Spleen (tissue), 11 donors: Measurements from ENCODE around the gene RGS5. TPM values are rescaled to one million over a fixed set of nuclear protein-coding genes. Genes with fewer than 3 reads are reported as not detected.

Experiments
- DNase-seq: peaks from one replicate; pipeline ENCODE4 v3.0.0-alpha.2; 2020
- H3K27ac ChIP-seq, 8 donors: fragments of 200-600 bp; sonication (generic) in 7 of 8; 1 replicate in 4 of 8; 2 replicates in 4 of 8; pipeline versions ENCODE4 v1.5.0 to v1.8.0; 2016 to 2021; ENCODE audit warnings: inconsistent platforms in 4 of 8, mild to moderate bottlenecking in 4 of 8, moderate library complexity in 1 of 8
- H3K27me3 ChIP-seq, 7 donors: fragments of 200-600 bp; sonication (generic) in 6 of 7; replicated peaks in 1 of 7; 1 replicate in 4 of 7; 2 replicates in 3 of 7; pipeline versions ENCODE4 v1.5.0 to v1.8.0; 2016 to 2021; ENCODE audit warnings: inconsistent platforms in 3 of 7, mild to moderate bottlenecking in 1 of 7
- H3K36me3 ChIP-seq, 6 donors: fragments of 200-600 bp; sonication (generic) in 5 of 6; 1 replicate in 4 of 6; 2 replicates in 2 of 6; pipeline versions ENCODE4 v1.5.0 to v1.8.0; 2016 to 2021; ENCODE audit warnings: inconsistent platforms in 2 of 6
- H3K4me1 ChIP-seq, 6 donors: fragments of 200-600 bp; sonication (generic) in 5 of 6; 1 replicate in 3 of 6; 2 replicates in 3 of 6; pipeline versions ENCODE4 v1.5.0 to v1.8.0; 2016 to 2021; ENCODE audit warnings: inconsistent platforms in 3 of 6
- H3K4me3 ChIP-seq, 8 donors: fragments of 200-600 bp; sonication (generic) in 7 of 8; 1 replicate in 4 of 8; 2 replicates in 4 of 8; pipeline versions ENCODE4 v1.5.0 to v1.8.0; 2016 to 2021; ENCODE audit warnings: inconsistent platforms in 4 of 8, mild to moderate bottlenecking in 4 of 8, moderate library complexity in 2 of 8
- H3K9me3 ChIP-seq, 8 donors: fragments of 200-600 bp; sonication (generic) in 7 of 8; 1 replicate in 4 of 8; 2 replicates in 4 of 8; pipeline versions ENCODE4 v1.5.0 to v1.8.0; 2016 to 2021; ENCODE audit warnings: inconsistent platforms in 4 of 8
- POLR2A ChIP-seq, 3 donors: fragments of 450-650 bp; IDR thresholded peaks; one replicate each; pipeline ENCODE4 v1.5.1; 2017; ENCODE audit warnings: antibody characterized with exemption in 3 of 3, mild to moderate bottlenecking in 1 of 3
- POLR2AphosphoS5 ChIP-seq, 3 donors: sonication (generic); formaldehyde crosslinking; IDR thresholded peaks; one replicate each; pipeline ENCODE4 v1.5.1; 2017; ENCODE audit warnings: antibody characterized with exemption in 3 of 3
- WGBS, 5 donors: extraction: QIAGEN DNeasy Blood & Tissue Kit in 3 of 5; methylation state at CpG; one replicate each; pipeline versions ENCODE4 v1.1.5 to v1.1.7; 2013 to 2018; 5-methylcytosine and 5-hydroxymethylcytosine counted together
- intact Hi-C: fragments of 100-400 bp; cut with DNase I; formaldehyde crosslinking; loops from one replicate; pipeline ENCODE4 v1.15.0; 2023; ENCODE audit warnings: low total_unique reads
- polyA plus RNA-seq, 3 donors: library from polyadenylated mRNA; stranded (reverse); fragments of 200-250 nt; gene quantifications; one replicate each; pipeline ENCODE4 v1.2.1, GENCODE V29; 2013
- total RNA-seq, 7 donors: library from RNA; depleted of rRNA in 3 of 7; stranded (reverse); fragments of >200 nt in 3 of 7; fragmentation: NEBNext Ultra II Directional in 4 of 7; extraction: Animal tissue kit (Norgen Biotek cat#: 25700) in 4 of 7; gene quantifications; one replicate each; pipeline versions ENCODE4 v1.1.0 to v1.2.1, GENCODE V29; 2016 to 2021
- TF ChIP-seq, protein P1 (sequence below), 11 experiments: fragments of 200-600 bp in 7 of 11; fragments of 450-650 bp in 4 of 11; sonication (generic) in 4 of 11; IDR thresholded peaks in 8 of 11; conservative IDR thresholded peaks in 3 of 11; 1 replicate in 7 of 11; 2 replicates in 4 of 11; pipeline versions ENCODE4 v1.4.0 to v1.8.0; 2016 to 2021; ENCODE audit warnings: antibody characterized with exemption in 11 of 11, inconsistent platforms in 4 of 11, mild to moderate bottlenecking in 1 of 11
- donor health status: healthy with polysubstance abuse.
- donor health status: DM: no; HTN: no; CAD: no; lungs with moderate emphysema.
- donor health status: DM: no; HTN: no; CAD: no.
- donor health status: Bipolar disorder and iron deficiency.
- donor health status: healthy.
- donor health status: DM: no; HTN: no; CAD: no.
- donor health status: DM: yes; HTN: yes; CAD: no.

The RGS5 gene
- total and polyA plus RNA-seq, 10 donors = 3.1 to 150 (median 22.7) TPM

DNA sequence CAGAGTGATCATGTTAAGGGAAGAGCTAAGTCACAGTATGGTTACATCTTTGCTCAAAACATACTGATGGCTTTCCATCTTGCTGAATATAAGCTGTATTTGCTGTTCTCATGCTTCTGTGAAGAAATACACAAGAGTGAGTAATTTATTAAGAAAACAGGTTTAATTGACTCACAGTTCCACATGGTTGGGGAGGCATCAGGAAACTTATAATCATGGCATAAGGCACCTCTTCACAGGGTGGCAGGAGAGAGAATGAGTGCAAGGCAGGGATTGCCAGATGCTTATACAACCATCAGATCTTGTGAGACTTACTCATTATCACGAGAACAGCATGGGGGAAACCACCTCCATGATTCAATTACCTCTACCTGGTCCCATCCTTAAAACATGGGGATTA lies 24.4 kb upstream of the RGS5 start:
- no peaks in the 10 kb centered on the region for H3K4me1 ChIP-seq
- TF ChIP-seq POLR2A (IDR thresholded peaks at IDR 0.05) (no peak), POLR2AphosphoS5 (IDR thresholded peaks at IDR 0.05) (no peak)
- TF ChIP-seq, protein P1, sequence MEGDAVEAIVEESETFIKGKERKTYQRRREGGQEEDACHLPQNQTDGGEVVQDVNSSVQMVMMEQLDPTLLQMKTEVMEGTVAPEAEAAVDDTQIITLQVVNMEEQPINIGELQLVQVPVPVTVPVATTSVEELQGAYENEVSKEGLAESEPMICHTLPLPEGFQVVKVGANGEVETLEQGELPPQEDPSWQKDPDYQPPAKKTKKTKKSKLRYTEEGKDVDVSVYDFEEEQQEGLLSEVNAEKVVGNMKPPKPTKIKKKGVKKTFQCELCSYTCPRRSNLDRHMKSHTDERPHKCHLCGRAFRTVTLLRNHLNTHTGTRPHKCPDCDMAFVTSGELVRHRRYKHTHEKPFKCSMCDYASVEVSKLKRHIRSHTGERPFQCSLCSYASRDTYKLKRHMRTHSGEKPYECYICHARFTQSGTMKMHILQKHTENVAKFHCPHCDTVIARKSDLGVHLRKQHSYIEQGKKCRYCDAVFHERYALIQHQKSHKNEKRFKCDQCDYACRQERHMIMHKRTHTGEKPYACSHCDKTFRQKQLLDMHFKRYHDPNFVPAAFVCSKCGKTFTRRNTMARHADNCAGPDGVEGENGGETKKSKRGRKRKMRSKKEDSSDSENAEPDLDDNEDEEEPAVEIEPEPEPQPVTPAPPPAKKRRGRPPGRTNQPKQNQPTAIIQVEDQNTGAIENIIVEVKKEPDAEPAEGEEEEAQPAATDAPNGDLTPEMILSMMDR (IDR thresholded peaks at IDR 0.05 in 8 of 11, conservative IDR thresholded peaks at IDR 0.05 in 3 of 11) = no peak
- no peak overlapping the region for H3K27ac ChIP-seq
- no peaks in the 10 kb centered on the region for H3K27me3 ChIP-seq
- H3K36me3 ChIP-seq = no peaks in the 10 kb centered on the region
- H3K9me3 ChIP-seq = peaks cover 0 to 9% (median 3%) of the 10 kb centered on the region in 8 donors
- intact Hi-C loops = no loop called here
- 61 to 93% (median 75%) methylated on average over 1 of the region's 1 CpG for WGBS, 5 donors
- no peak overlapping the region for H3K4me3 ChIP-seq
- no peak for DNase-seq

DNA sequence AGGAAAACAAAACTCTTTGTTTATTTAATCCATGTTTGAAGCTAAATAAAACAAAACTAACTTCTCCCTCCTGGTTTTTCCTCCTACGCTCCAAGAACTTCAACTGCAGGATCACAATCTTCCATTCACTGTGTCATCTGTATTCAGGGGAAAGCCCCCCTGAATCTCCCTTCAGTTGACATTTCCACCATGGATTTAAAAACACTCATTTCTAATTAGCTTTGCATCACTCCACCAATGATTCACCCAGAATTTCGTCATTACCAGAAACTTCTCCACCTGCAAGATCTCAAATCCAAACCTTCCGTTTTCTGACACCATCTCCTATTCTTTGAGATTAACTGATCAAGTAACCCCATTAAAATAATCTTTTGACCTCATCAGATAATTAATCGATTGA lies 10.9 kb upstream of the RGS5 start:
- no peaks in the 10 kb centered on the region for H3K36me3 ChIP-seq
- TF ChIP-seq, protein P1 (IDR thresholded peaks at IDR 0.05 in 8 of 11, conservative IDR thresholded peaks at IDR 0.05 in 3 of 11) = no peak
- TF ChIP-seq POLR2AphosphoS5 (IDR thresholded peaks at IDR 0.05) (no peak), POLR2A (IDR thresholded peaks at IDR 0.05) (no peak)
- H3K4me3 ChIP-seq = no peak overlapping the region
- 79 to 94% (median 91%) methylated on average over 4 of the region's 4 CpGs for WGBS, 5 donors
- peaks cover 0 to 6% (median 0%) of the 10 kb centered on the region in 7 donors for H3K27me3 ChIP-seq
- intact Hi-C loops = no loop called here
- DNase-seq = no peak
- no peak overlapping the region for H3K27ac ChIP-seq
- no peaks in the 10 kb centered on the region for H3K9me3 ChIP-seq
- H3K4me1 ChIP-seq = no peaks in the 10 kb centered on the region

DNA sequence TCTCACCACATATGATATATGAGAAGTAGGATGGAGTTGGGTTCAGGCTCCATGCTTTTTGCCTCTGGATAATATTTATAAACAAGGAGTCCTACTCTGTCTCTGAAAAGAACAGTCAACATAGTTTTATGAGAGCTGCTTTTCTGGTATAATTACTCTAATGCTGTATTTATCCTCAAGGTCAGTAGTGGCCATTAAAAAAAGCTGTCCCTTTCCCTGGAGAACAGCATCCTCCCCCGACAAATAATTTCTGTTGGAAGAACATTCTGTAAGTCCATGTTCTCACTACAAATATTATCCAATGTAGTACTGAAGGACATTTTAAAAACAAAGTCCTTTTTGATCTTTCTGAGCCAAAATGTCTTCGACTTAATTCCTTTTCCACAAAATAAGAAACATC lies 9.0 kb upstream of the RGS5 start:
- Histone ChIP-seq H3K4me3 (no peak overlapping the region), H3K36me3 (no peaks in the 10 kb centered on the region), H3K4me1 (no peaks in the 10 kb centered on the region), H3K27ac (no peak overlapping the region), H3K9me3 (no peaks in the 10 kb centered on the region), H3K27me3 (peaks cover 0 to 6% (median 0%) of the 10 kb centered on the region in 7 donors)
- no peak for DNase-seq
- TF ChIP-seq POLR2AphosphoS5 (IDR thresholded peaks at IDR 0.05) (no peak), POLR2A (IDR thresholded peaks at IDR 0.05) (no peak)
- TF ChIP-seq, protein P1 (IDR thresholded peaks at IDR 0.05 in 8 of 11, conservative IDR thresholded peaks at IDR 0.05 in 3 of 11) = no peak
- intact Hi-C loops = no loop called here
- WGBS, 5 donors = 79 to 89% (median 82%) methylated on average over 2 of the region's 2 CpGs

DNA sequence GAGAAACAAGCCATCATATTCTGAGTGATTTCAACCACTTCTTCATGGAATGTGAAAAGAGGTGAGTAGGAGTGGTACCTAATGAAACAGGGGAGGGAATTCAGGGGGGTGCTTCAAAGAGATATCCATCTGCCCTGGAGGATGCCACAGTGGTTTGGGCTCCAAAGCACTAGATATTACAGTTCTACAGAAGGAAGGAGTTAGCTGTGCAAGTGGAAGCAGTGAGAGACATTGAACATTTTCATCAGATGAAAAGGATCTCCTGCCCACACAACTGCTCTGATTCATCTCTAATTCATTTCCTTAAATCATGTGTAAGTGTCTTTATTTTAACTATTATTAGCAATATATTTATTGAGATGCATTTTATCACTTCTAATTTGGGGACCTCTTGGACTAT lies 2.8 kb upstream of the RGS5 start:
- Histone ChIP-seq H3K27ac (no peak overlapping the region), H3K4me1 (no peaks in the 10 kb centered on the region), H3K27me3 (no peaks in the 10 kb centered on the region), H3K4me3 (no peak overlapping the region), H3K36me3 (no peaks in the 10 kb centered on the region), H3K9me3 (no peaks in the 10 kb centered on the region)
- DNase-seq = no peak
- intact Hi-C loops = no loop called here
- TF ChIP-seq POLR2A (IDR thresholded peaks at IDR 0.05) = no peak
- TF ChIP-seq POLR2AphosphoS5 (IDR thresholded peaks at IDR 0.05) = no peak
- TF ChIP-seq, protein P1 (IDR thresholded peaks at IDR 0.05 in 8 of 11, conservative IDR thresholded peaks at IDR 0.05 in 3 of 11) = no peak
